Mononuclear cell (primary cell): Measurements from ENCODE around the gene DNAH11. TPM values are rescaled to one million over a fixed set of nuclear protein-coding genes. Genes with fewer than 3 reads are reported as not detected.
"Not testable (repeated sequence)": the region's sequence is repeated elsewhere in the genome, so short reads cannot be mapped to it uniquely, and the experiment has no call there.

Experiments used
- H3K27me3 ChIP-seq: 2 replicates; pipeline ENCODE4 v1.6.0; 2011; ENCODE audit warnings: low read length, control low read depth; ENCODE audit not compliant: insufficient read depth
- H3K4me1 ChIP-seq: 2 replicates; pipeline ENCODE4 v1.5.1; 2011; ENCODE audit warnings: mild to moderate bottlenecking, low read length, control low read depth; ENCODE audit not compliant: insufficient read depth
- H3K4me3 ChIP-seq: 2 replicates; pipeline ENCODE4 v1.5.1; 2011; ENCODE audit warnings: mild to moderate bottlenecking, low read length, moderate library complexity
- H3K9me3 ChIP-seq: 2 replicates; pipeline ENCODE4 v1.5.1; 2011; ENCODE audit warnings: low read depth, mild to moderate bottlenecking, control low read depth, low read length
- total RNA-seq: library from RNA; depleted of rRNA; stranded (reverse); fragments of >200 nt; gene quantifications from one replicate; pipeline ENCODE4 v1.2.3, GENCODE V29; 2012

The DNAH11 gene
- total RNA-seq, 1 donor = under 0.01 TPM

GRCh38 chr7:21636694-21637093 lies 93.9 kb downstream of the DNAH11 start:
- no peaks in the 10 kb centered on the region for H3K27me3 ChIP-seq
- no peaks in the 10 kb centered on the region for H3K9me3 ChIP-seq
- H3K4me1 ChIP-seq = no peaks in the 10 kb centered on the region
- no peak overlapping the region for H3K4me3 ChIP-seq

GRCh38 chr7:21639206-21639868 lies 96.5 kb downstream of the DNAH11 start:
- Histone ChIP-seq H3K4me1 (no peaks in the 10 kb centered on the region), H3K9me3 (no peaks in the 10 kb centered on the region), H3K27me3 (peaks cover 3% of the 10 kb centered on the region), H3K4me3 (no peak overlapping the region)

GRCh38 chr7:21640105-21640504 lies 97.3 kb downstream of the DNAH11 start:
- Histone ChIP-seq H3K27me3 (peaks cover 3% of the 10 kb centered on the region), H3K9me3 (no peaks in the 10 kb centered on the region), H3K4me3 (no peak overlapping the region), H3K4me1 (no peaks in the 10 kb centered on the region)

GRCh38 chr7:21641546-21641945 lies 98.7 kb downstream of the DNAH11 start:
- no peaks in the 10 kb centered on the region for H3K9me3 ChIP-seq
- H3K27me3 ChIP-seq = peaks cover 3% of the 10 kb centered on the region
- H3K4me3 ChIP-seq = no peak overlapping the region
- H3K4me1 ChIP-seq = no peaks in the 10 kb centered on the region

GRCh38 chr7:21642422-21642821 lies 99.6 kb downstream of the DNAH11 start:
- H3K4me3 ChIP-seq = no peak overlapping the region
- H3K4me1 ChIP-seq = no peaks in the 10 kb centered on the region
- no peaks in the 10 kb centered on the region for H3K9me3 ChIP-seq
- peaks cover 3% of the 10 kb centered on the region for H3K27me3 ChIP-seq

GRCh38 chr7:21651697-21652096 lies 108.9 kb downstream of the DNAH11 start:
- Histone ChIP-seq H3K9me3 (no peaks in the 10 kb centered on the region), H3K27me3 (no peaks in the 10 kb centered on the region), H3K4me1 (no peaks in the 10 kb centered on the region), H3K4me3 (no peak overlapping the region)

GRCh38 chr7:21653623-21654022 lies 110.8 kb downstream of the DNAH11 start:
- H3K9me3 ChIP-seq = no peaks in the 10 kb centered on the region
- no peaks in the 10 kb centered on the region for H3K4me1 ChIP-seq
- no peaks in the 10 kb centered on the region for H3K27me3 ChIP-seq
- H3K4me3 ChIP-seq = no peak overlapping the region

- Histone ChIP-seq H3K9me3 (no peaks in the 10 kb centered on the region), H3K4me1 (no peaks in the 10 kb centered on the region), H3K4me3 (no peak overlapping the region), H3K27me3 (no peaks in the 10 kb centered on the region)
Measured at GRCh38 chr7:21656081-21656480, 113.2 kb downstream of the DNAH11 start.

- H3K9me3 ChIP-seq = no peaks in the 10 kb centered on the region
- H3K4me3 ChIP-seq = no peak overlapping the region
- H3K27me3 ChIP-seq = no peaks in the 10 kb centered on the region
- no peaks in the 10 kb centered on the region for H3K4me1 ChIP-seq
Measured at GRCh38 chr7:21656796-21657195, 114.0 kb downstream of the DNAH11 start.

GRCh38 chr7:21670496-21670895 lies 127.7 kb downstream of the DNAH11 start:
- Histone ChIP-seq H3K9me3 (no peaks in the 10 kb centered on the region), H3K27me3 (no peaks in the 10 kb centered on the region), H3K4me1 (peaks cover 7% of the 10 kb centered on the region), H3K4me3 (no peak overlapping the region)

- H3K9me3 ChIP-seq = no peaks in the 10 kb centered on the region
- no peaks in the 10 kb centered on the region for H3K27me3 ChIP-seq
- peaks cover 7% of the 10 kb centered on the region for H3K4me1 ChIP-seq
- H3K4me3 ChIP-seq = no peak overlapping the region
Measured at GRCh38 chr7:21671859-21672258, 129.0 kb downstream of the DNAH11 start.

GRCh38 chr7:21675255-21675654 lies 132.4 kb downstream of the DNAH11 start:
- Histone ChIP-seq H3K9me3 (no peaks in the 10 kb centered on the region), H3K27me3 (no peaks in the 10 kb centered on the region), H3K4me3 (no peak overlapping the region), H3K4me1 (peaks cover 7% of the 10 kb centered on the region)

GRCh38 chr7:21690705-21691104 lies 147.9 kb downstream of the DNAH11 start:
- Histone ChIP-seq H3K4me3 (no peak overlapping the region), H3K9me3 (no peaks in the 10 kb centered on the region), H3K27me3 (no peaks in the 10 kb centered on the region), H3K4me1 (no peaks in the 10 kb centered on the region)

GRCh38 chr7:21691146-21691545 lies 148.3 kb downstream of the DNAH11 start:
- not testable (repeated sequence) for H3K4me1 ChIP-seq, H3K27me3 ChIP-seq, H3K9me3 ChIP-seq, H3K4me3 ChIP-seq

GRCh38 chr7:21700587-21700986 lies 157.7 kb downstream of the DNAH11 start:
- not testable (repeated sequence) for H3K4me1 ChIP-seq, H3K9me3 ChIP-seq, H3K27me3 ChIP-seq, H3K4me3 ChIP-seq

- Histone ChIP-seq H3K4me3 (no peak overlapping the region), H3K9me3 (no peaks in the 10 kb centered on the region), H3K4me1 (no peaks in the 10 kb centered on the region), H3K27me3 (no peaks in the 10 kb centered on the region)
Measured at GRCh38 chr7:21702303-21702702, 159.5 kb downstream of the DNAH11 start.
